Progenitor cell of endocrine pancreas (in vitro differentiated cells): Measurements from ENCODE around the gene CPA5. TPM values are rescaled to one million over a fixed set of nuclear protein-coding genes. Genes with fewer than 3 reads are reported as not detected.

Source experiments
- DNase-seq: peaks from one replicate; pipeline ENCODE4 v3.0.0; 2021; ENCODE audit warnings: low spot score; ENCODE audit not compliant: unreplicated experiment
- H3K27ac Mint-ChIP-seq: 2 replicates; pipeline ENCODE4 v1.8.0; 2021; ENCODE audit warnings: mild to moderate bottlenecking, moderate library complexity, mixed read lengths
- H3K27me3 Mint-ChIP-seq: 2 replicates; pipeline ENCODE4 v1.8.0; 2021; ENCODE audit warnings: mixed read lengths
- H3K36me3 Mint-ChIP-seq: 2 replicates; pipeline ENCODE4 v1.8.0; 2022; ENCODE audit warnings: mixed read lengths; ENCODE audit not compliant: insufficient read depth
- H3K4me1 Mint-ChIP-seq: 2 replicates; pipeline ENCODE4 v1.8.0; 2021; ENCODE audit warnings: low read depth, mixed read lengths
- H3K4me3 Mint-ChIP-seq: 2 replicates; pipeline ENCODE4 v1.8.0; 2021; ENCODE audit warnings: low read depth, mild to moderate bottlenecking, moderate library complexity, mixed read lengths
- H3K9me3 Mint-ChIP-seq: 2 replicates; pipeline ENCODE4 v1.8.0; 2021; ENCODE audit warnings: low read depth, mixed read lengths
- CTCF ChIP-seq: fragments of 200-600 bp; sonication (generic); IDR thresholded peaks from one replicate; pipeline ENCODE4 v1.5.0; 2021; ENCODE audit warnings: antibody characterized with exemption, mild to moderate bottlenecking; ENCODE audit not compliant: unreplicated experiment
- total RNA-seq: library from RNA; stranded (reverse); gene quantifications from 2 replicates; pipeline ENCODE4 v1.2.1, GENCODE V29; 2021

The CPA5 gene
- total RNA-seq, 1 donor from 2014 or later, result not detected

GRCh38 chr7:130346941-130347340, 2.3 kb downstream of the CPA5 start:
- Mint-ChIP-seq H3K27me3 (peaks cover 2% of the 10 kb centered on the region), H3K4me1 (peaks cover 23% of the 10 kb centered on the region), H3K9me3 (no peaks in the 10 kb centered on the region), H3K4me3 (no peak overlapping the region), H3K36me3 (no peaks in the 10 kb centered on the region), H3K27ac (no peak overlapping the region)
- DNase-seq, result no peak
- no peak for TF ChIP-seq CTCF

GRCh38 chr7:130349911-130350782, 5.5 kb downstream of the CPA5 start:
- H3K9me3 Mint-ChIP-seq, result no peaks in the 10 kb centered on the region
- H3K27me3 Mint-ChIP-seq, result peaks cover 2% of the 10 kb centered on the region
- DNase-seq, result no peak
- TF ChIP-seq CTCF, result no peak
- H3K4me1 Mint-ChIP-seq, result peaks cover 21% of the 10 kb centered on the region
- peak overlapping the region; percentile 20 for H3K27ac Mint-ChIP-seq
- H3K4me3 Mint-ChIP-seq, result no peak overlapping the region
- H3K36me3 Mint-ChIP-seq, result no peaks in the 10 kb centered on the region

- no peak for DNase-seq
- peaks cover 2% of the 10 kb centered on the region for H3K27me3 Mint-ChIP-seq
- no peaks in the 10 kb centered on the region for H3K36me3 Mint-ChIP-seq
- no peak overlapping the region for H3K4me3 Mint-ChIP-seq
- H3K27ac Mint-ChIP-seq, result peak overlapping the region; percentile 55
- H3K9me3 Mint-ChIP-seq, result no peaks in the 10 kb centered on the region
- TF ChIP-seq CTCF, result no peak
- H3K4me1 Mint-ChIP-seq, result peaks cover 23% of the 10 kb centered on the region
These were observed 6.6 kb downstream of the CPA5 start for GRCh38 chr7:130350945-130351790.

GRCh38 chr7:130351791-130352090, 7.1 kb downstream of the CPA5 start:
- Mint-ChIP-seq H3K36me3 (no peaks in the 10 kb centered on the region), H3K27me3 (peaks cover 2% of the 10 kb centered on the region), H3K27ac (no peak overlapping the region), H3K4me3 (no peak overlapping the region), H3K9me3 (no peaks in the 10 kb centered on the region), H3K4me1 (peaks cover 29% of the 10 kb centered on the region)
- DNase-seq, result no peak
- TF ChIP-seq CTCF, result no peak

GRCh38 chr7:130352194-130353074, 7.8 kb downstream of the CPA5 start:
- no peak for TF ChIP-seq CTCF
- Mint-ChIP-seq H3K9me3 (no peaks in the 10 kb centered on the region), H3K27ac (no peak overlapping the region), H3K4me3 (no peak overlapping the region), H3K4me1 (peaks cover 29% of the 10 kb centered on the region), H3K36me3 (no peaks in the 10 kb centered on the region), H3K27me3 (peaks cover 2% of the 10 kb centered on the region)
- no peak for DNase-seq
